T follicular helper cell (primary cell): ENCODE results near the gene COG4.
A peak's percentile ranks its signal among the peaks of the same experiment; 100 is the strongest.

Experiments
- DNase-seq: peaks from one replicate; pipeline ENCODE4 v3.0.0-alpha.2; 2020; ENCODE audit warnings: low read depth

The COG4 gene

GRCh38 chr16:70527315-70527996 is 4.1 kb upstream of the COG4 start:
- DNase-seq, result no peak

GRCh38 chr16:70526403-70526802 is 3.0 kb upstream of the COG4 start:
- DNase-seq, result no peak

GRCh38 chr16:70524399-70524825 is 1.1 kb upstream of the COG4 start:
- peak; percentile 21 for DNase-seq

DNA sequence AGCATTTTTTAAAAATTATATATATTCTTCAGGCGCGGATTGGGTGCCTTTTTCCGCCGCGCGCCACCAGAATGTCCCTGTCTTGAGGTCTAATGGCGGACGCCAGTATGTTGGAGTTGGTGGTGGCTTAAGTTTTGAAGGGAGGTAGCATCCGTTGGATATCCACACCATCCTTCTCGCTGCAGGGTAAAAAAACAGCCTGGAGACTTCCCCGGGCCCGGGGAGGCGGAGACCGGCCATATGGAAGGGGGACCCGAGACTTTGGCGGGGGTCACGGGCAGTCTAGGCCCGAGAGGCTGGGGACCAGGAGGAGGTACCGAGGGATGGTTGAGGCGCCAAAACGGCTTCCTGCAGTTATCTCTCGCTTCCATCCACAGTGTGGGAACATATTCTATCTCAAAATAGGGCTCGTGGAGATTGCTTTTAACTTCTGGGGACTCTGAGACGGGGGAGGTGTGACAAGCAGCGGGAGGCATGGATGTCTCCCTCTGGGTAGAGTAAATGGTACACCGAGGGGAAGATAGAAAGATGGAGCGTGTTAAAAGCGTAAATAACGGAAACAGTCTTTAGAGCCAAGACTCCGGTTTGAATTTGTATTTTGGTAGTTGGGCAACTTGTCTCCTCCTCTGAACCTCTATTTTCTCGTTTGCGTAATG is 517 bp upstream of the COG4 start, which contains the start of gene SF3B3:
Gene SF3B3 (plus strand): TSS at position 74 of the 656 bp plus-strand sequence. CDS start 2,841 bp downstream, outside the sequence.
- DNase-seq, result no peak

DNA sequence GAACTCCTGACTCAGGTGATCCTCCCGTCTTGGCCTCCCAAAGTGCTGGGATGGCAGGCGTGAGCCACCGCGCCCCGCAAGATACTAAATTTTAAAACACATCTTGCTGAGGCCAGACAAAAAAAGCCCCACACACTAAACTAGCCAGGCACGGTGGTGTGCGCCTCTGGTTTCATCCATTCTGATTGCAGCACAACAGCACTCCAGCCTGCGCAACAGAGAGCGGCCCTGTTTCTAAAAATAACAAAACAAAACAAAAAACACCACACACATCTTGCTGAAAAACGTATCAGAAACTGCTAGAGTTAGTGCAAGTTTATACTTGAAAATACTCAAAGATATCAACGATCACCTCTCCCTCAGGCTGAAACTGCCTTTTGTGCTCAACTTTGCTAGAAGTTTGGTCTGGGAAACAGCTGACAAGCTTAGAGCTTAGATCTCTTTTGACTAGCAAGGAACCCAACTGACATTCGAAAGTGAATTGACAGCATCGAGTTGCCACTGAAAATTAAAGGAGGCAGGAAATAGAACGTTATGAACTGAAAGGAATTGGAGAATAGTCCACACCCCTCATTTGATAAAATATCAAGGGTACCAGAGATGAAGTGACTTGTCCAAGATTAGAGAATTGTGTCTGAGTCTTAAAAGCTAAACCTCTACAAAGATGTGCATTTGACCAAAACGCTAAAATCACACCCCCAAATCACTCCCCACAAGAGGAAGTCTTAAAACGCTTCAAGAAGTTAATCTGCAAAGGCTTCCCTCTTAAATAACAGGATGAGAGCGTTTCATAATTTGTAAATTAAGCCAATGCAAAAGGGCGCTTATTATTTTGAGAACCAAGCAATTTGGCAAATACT is 908 bp downstream of the COG4 start:
- no peak for DNase-seq

DNA sequence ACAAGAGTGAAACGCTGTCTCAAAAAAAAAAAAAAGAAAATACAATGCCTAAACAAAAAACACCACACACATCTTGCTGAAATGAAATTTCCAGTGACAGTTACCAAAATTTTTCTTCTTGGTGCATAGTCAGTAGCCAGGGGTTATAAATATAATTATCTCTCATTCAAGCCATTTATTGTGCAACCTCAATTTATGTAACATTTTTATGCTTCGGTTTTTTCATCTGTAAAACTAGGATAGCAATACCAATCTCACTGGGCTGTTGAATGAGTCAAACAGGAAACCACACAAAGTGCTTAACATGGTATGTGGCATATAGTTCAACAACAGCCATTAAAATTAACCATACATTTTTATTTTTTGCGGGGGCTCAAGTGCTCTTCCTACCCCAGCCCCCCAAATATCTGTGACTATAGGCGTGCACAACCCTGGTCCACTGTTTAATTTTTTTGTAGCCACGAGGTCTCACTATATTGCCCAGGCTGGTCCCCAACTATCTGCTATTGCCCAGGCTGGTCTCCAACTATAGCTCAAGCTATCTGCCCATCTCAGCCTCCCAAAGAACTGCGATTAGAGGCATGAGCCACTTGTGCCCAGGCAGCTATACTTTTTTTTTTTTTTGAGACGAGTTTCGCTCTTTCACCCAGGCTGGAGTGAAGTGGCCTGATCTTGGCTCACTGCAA is 2.6 kb downstream of the COG4 start:
- DNase-seq, result no peak

- DNase-seq, result no peak
Observed at GRCh38 chr16:70512456-70512855, 10.9 kb downstream of the COG4 start.

DNA sequence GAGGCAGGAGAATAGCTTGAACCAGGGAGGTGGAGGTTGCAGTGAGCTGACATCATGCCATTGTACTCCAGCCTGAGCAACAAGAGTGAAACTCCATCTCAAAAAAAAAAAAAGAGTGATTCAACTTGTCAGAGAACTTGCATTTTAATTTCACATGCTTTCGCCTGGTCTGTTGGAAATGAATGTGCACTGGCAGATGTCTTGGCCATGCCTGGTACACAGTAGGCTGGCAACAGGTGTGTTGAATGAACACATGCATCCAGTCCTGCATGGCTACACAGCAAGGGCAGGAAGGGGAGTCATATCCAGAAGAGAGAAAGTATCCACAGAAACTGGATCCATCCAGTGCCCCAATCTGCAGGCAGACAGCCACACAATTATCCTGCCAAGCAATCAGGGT is 11.5 kb downstream of the COG4 start:
- DNase-seq, result no peak

DNA sequence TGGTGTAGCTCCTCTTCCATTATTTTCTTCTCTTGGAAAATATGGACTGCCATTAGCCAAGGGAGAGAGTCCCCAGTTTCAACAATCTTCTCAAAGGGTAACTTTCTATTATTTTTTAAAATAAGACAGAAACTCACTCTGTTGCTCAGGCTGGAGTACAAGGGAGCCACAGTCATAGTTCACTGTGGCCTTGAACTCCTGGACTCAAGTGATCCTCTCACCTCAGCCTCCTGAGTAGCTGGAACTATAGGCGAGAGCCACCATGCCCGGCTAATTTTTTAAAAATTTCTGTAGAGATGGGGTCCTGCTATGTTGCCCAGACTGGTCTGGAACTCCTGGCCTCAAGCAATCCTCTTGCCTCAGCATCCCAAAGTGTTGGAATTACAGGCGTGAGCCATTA is 13.1 kb downstream of the COG4 start:
- DNase-seq, result no peak

DNA sequence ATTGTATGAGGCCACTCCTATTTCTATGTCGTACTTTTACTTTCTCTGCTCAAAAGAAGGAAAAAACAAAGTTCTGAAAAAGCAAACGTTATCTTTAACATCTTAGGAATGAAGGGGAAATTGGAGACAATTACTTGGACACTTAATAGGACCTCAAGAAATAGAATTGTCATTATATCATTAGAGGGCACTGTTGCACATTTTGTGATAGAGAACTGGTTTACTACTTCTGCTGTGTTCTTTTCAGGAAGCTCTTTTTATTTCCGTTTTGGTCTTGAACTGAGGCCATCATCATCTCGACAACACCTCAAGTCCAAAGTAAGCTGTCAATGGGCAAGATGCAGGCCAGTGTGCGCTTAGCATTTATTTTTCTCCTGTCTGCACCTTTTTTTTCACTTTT is 14.6 kb downstream of the COG4 start:
- DNase-seq, result no peak

DNA sequence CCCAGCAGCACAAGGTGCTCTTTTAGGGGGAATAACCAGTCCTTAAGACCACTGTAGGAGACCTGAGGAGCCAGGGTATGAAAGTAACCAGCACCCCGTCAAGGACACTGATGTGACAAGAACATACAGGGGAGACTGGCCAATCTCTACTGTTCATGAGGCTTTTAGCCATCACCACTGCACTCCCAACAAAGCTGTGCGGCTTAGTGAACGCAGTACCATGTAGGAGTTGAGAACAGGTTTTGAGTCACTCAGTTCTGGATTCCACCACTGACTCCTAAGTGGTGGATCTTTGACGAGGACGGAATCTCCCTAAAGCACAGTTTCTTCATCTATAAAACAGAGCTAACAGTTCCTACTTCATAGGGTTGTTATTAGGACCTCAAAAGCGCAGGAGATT is 26.8 kb downstream of the COG4 start:
- DNase-seq, result no peak

- DNase-seq, result no peak
Observed at GRCh38 chr16:70495425-70496182, 27.8 kb downstream of the COG4 start.

DNA sequence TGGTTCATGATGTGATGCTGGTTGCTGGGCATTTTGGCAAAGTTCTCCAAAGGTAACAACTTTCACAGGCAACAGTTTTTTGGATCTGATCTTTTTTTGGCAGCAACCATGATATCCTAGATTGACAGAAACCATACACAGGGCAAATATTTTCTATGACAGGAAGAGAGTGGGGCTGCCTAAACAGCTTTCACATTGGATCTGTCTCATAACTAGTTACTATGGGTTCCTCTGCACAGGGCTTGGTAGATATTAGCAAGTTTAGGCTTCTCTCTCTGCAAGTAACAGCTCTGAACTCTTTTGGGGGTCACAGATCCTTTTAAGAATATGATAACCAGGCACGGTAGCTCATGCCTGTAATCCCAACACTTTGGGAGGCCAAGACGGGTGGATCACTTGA is 28.6 kb downstream of the COG4 start:
- no peak for DNase-seq

- DNase-seq, result no peak
Observed at GRCh38 chr16:70494202-70494770, 29.1 kb downstream of the COG4 start.

- no peak for DNase-seq
Observed at GRCh38 chr16:70493802-70494201, 29.6 kb downstream of the COG4 start.

GRCh38 chr16:70490261-70490660 is 33.1 kb downstream of the COG4 start:
- no peak for DNase-seq

- no peak for DNase-seq
Observed at GRCh38 chr16:70484867-70485266, 38.5 kb downstream of the COG4 start.

DNA sequence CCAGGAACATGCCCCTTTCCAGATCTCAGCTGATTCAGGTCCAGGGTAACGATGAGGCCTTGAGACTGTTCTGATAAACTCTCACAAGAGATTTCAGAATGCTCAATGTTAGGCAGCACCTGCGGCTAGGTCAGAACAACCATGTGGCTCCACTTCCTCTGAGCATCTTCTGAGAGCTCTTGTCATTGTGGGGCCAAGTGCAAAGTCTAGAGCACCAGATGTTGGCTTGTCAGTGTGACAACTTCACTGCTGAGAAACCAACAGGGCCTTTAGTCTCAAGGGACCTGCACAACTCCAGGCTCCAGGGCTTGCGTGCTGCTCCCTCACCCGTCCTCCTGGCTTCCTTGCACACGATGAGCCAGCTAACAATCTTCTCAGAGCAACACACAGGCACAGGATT is 39.9 kb downstream of the COG4 start:
- DNase-seq, result no peak

DNA sequence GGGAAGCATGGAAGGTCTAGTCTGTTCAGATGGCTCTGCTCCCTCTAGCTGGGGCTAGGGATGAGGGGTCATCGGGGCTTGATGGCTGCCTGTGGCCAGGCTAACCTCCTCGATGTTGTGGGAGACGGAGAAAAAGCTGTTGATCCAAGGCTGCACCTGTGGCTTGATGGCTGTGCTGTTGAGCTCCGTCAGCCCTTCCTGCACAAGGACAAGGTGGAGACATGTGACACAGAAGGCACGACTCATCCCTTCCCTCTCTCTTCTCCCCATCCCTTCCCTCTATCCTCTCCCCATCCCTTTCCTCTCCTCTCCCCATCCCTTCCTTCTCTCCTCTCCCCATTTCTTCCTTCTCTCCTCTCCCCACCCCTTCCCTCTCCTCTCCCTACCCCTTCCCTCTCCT is 40.7 kb downstream of the COG4 start:
- no peak for DNase-seq

DNA sequence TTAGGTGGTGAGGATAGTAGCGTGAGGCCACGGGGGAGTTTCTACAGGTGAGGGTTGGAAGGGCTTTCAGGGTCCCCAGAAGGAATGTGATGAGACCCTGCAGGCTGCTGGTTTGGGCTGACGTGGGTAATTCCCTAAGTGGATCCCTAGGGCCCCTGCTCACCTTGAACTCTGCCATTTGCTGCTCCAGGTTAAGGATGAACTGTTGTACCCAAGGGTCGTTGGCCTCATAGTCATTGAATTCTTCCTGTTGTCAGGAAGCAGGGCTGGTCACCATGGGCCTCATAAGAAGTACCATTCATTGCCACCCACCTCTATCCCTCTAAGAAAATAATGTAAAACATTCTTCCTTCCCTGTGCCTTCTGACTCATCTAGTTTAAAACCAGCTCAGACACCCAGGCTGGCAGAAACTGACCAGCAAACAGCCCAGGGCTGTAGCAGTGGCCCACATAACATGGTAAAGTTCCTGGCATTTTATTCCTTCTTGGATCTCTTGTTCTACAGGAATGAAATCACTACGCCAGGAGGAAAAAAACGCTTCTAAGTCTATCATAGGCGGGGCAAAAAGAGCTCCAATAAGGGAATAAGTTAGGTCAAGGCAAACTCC is 41.3 kb downstream of the COG4 start:
- no peak for DNase-seq
